Measurements from ENCODE around the gene SCTR. TPM values are rescaled to one million over a fixed set of nuclear protein-coding genes. Genes with fewer than 3 reads are reported as not detected.

SCTR gene
- total and polyA plus RNA-seq, 2 of the 8 experiments (the other 6 are each of a cell fraction or from before 2014, with no cell fraction given) = 0.15 TPM; not detected in 1

GRCh38 chr2:119478978-119479295 lies 45.3 kb downstream of the SCTR start (continued):
- TF ChIP-seq CHD7 (IDR thresholded peaks at IDR 0.05; ENCODE audit: insufficient replicate concordance, low read length) (no peak), CBX5 (IDR thresholded peaks at IDR 0.05; ENCODE audit: low read depth, low read length) (no peak)

Data from H1 (cell line).